C4-2B (cell line): ENCODE data around the gene MCCC2.

Source experiments
- ZFX ChIP-seq: fragments of 450-650 bp; IDR thresholded peaks from 2 replicates; pipeline ENCODE4 v1.6.1; 2017
- TF ChIP-seq, protein P1 (sequence below): fragments of 450-650 bp; conservative IDR thresholded peaks from 2 replicates; pipeline ENCODE4 v1.5.1; 2017; ENCODE audit warnings: mild to moderate bottlenecking

DNA sequence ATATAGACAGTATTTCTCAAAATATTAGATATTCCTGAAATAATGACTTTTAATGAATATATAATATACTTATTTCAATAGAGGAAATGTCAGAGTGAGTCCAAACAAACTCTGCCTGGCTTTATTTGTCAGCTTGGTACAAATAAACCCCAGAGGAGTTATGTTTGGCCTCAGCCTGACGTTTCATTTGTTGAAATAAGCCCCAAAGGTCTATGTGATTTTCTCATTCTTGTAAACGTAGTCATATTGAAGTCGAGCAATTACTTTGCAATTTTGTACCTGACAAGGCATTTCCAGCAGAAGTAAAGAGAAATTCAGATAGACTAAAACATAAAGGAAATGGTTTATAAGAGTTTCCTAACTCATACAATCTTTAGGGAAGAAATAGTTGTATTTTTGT is 57.9 kb downstream of the MCCC2 start:
- TF ChIP-seq, protein P1, sequence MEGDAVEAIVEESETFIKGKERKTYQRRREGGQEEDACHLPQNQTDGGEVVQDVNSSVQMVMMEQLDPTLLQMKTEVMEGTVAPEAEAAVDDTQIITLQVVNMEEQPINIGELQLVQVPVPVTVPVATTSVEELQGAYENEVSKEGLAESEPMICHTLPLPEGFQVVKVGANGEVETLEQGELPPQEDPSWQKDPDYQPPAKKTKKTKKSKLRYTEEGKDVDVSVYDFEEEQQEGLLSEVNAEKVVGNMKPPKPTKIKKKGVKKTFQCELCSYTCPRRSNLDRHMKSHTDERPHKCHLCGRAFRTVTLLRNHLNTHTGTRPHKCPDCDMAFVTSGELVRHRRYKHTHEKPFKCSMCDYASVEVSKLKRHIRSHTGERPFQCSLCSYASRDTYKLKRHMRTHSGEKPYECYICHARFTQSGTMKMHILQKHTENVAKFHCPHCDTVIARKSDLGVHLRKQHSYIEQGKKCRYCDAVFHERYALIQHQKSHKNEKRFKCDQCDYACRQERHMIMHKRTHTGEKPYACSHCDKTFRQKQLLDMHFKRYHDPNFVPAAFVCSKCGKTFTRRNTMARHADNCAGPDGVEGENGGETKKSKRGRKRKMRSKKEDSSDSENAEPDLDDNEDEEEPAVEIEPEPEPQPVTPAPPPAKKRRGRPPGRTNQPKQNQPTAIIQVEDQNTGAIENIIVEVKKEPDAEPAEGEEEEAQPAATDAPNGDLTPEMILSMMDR = no peak
- no peak for TF ChIP-seq ZFX
